Measurements from ENCODE around the gene ZNF630.

- TF ChIP-seq CTCF (IDR thresholded peaks at IDR 0.05) (no peak), POLR2AphosphoS5 (IDR thresholded peaks at IDR 0.05) (no peak), POLR2A (IDR thresholded peaks at IDR 0.05) (no peak)
Observed at GRCh38 chrX:48071986-48072605, 656 bp upstream of the ZNF630 start.

Measured in breast epithelium (tissue), 3 donors.